Stimulated activated CD4-positive, alpha-beta T cell treated with anti-CD3 and anti-CD28 coated beads, Interleukin-4, amount 100 ng/mL, for 24 hours (primary cell): ENCODE results near the gene ACSL5.
"Not testable (repeated sequence)": the region's sequence is repeated elsewhere in the genome, so short reads cannot be mapped to it uniquely, and the experiment has no call there.

Source experiments
- DNase-seq: peaks from one replicate; pipeline ENCODE4 v3.0.0-alpha.2; 2020

ACSL5 gene

DNA sequence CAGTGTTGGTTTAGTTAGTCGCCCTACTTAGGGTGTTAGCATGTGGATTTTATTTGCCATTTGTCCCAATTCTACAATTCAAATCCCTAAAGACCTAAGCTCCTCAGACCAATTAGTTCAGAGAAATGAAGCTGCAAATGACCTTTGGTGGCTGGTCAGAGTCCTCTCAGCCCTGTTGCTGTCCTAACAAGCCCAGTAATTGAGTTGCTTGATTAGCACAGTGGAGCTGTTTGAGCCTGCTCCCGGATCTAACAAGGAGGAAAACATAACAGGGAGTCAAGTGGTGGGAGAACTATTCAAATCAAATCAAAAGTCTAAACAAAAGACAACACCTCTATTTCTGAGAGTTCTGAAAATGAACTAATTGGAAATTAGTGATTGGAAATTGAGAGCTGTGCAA is 50.7 kb downstream of the ACSL5 start:
- DNase-seq: no peak

DNA sequence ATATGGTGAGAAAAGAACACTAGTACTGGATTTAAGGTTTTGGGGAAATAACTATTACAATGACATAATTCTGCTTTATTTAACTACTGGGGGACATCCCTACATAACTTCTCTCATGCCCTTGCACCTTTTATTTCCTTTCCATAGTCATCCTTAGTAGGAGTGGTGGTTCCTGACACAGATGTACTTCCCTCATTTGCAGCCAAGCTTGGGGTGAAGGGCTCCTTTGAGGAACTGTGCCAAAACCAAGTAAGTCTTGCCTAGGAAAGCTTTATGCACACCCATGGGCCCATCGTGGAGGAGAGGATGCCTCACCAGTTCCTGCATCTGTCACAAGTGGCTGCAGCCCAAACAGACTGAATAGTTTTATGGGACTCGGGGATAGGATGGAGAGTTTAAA is 52.2 kb downstream of the ACSL5 start:
- DNase-seq: no peak

DNA sequence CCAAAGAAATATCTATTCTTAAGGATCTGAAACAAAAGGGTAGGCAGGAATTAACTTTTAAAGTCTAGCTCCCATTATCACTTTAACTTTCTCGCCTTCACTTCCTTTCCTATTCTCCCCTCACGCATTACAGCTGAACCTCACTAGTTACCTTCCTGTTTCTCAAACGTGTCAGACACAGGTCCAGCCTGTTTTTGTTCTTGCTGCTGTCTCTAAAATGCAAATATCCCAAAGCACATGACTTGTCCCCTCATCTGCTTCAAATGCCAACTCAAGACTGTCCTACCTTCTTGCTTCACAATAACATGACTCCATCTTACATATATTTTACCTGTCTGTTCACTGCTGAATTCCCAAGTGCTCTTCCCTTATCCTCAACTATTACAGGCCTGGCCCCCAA is 55.2 kb downstream of the ACSL5 start:
- DNase-seq: no peak

DNA sequence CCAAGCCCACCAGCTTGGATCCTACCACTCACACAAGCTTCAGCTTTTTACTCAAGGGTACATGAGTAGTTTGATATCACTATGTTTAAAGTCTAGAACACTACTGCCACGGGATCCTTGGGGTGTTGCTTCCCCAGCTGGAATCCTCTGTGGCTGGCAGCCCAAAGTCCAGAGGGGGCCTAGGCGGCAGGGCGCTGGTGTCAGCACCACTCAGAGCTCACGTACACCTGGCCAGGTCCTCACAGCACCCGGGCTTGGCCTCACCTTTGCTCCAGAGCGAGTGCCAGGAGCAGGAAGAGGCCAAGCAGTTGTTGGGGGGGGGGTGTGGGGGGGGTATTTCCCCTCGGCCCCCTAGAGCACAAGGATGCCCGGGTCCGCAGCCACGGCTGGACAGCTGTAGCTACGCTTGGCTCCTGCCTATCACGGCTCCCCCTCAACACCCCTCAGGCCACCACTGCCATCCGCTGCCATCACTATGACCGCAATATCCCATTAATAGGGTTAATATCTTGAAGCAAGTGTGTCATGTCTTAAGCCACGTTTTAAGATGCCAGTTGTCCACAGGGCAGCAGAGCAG is 55.8 kb downstream of the ACSL5 start:
- no peak for DNase-seq

DNA sequence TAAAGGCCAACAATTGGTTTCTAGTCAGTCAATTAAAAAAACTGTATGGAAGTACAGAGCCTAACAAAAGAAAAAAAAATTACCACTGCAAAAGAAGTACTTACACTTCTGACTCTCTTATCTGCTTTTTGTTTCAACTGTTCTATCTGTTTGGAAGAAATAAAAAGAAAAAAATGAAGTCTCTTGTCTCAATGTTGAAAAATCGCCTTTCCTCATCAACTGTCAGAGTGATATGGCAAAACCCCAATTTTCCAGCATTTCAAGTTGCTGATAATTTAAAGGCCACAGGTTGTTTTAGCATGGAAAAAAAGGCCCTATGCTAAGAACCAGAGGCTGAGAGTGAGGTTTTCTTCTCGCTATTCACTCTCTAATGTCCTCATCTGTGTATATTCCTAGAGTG is 59.2 kb downstream of the ACSL5 start:
- no peak for DNase-seq

DNA sequence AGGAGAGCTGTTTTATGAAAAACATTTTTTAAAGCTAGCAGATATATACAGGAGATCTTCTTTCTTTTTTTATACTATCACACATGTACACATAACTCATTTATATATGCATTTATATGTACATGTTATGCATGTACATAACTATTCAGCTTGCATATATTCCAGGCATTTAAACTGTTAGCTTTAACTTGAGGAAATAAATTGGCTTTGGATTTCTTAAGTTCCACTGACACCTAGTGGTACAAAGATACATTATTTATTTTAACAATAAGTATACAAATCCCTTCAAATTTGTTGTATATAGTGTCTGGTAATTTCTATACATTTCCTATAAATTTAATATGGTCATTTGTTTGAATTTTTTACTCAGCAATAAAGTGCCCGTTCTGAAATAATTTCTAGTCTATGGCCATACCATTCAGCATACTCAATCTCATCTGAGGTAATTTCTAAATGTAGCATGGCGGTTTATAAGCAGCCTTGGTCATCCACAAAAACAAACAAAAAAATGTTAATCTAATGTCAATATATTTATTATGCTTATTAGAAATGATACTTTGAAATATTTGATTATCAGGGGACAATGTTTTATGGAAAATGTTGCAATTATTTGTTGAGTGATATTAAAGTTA is 61.2 kb downstream of the ACSL5 start:
- no peak for DNase-seq

DNA sequence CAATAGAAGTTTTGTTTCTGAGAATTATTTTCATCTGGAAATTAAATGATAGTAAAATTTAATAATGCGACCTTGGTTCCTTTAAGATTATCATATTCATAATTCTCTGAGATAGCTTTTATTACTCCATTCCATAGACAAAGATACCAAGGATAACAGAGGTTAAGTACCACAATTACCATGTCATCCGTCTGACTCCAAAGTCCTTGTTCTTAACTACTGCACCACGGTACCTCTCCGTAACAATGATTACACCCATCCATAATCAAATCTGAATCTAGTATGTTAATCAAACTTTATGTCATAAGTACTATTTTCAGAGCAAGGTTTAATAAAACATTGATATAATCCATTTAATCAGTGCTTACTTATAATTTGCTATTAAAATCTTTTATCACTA is 64.4 kb downstream of the ACSL5 start:
- no peak for DNase-seq

DNA sequence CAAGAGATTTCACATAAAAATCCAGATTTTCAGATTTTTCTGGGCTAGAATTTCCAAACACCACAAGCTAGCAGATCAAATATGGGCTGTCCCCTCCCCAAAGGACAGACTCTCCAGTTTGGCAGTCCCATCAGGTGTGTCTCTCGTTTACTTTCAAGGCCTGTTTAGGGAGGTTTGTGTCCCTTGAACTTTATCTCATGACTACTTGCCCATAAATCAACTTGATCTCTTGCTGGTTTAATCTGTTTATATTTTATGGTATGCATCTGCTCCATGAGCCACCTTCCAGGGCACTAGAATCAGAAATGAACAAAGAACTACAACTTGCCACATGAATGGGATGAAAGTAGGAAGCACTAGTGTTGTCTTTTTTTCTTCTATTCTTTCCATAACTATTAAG is 67.6 kb downstream of the ACSL5 start:
- DNase-seq: no peak

DNA sequence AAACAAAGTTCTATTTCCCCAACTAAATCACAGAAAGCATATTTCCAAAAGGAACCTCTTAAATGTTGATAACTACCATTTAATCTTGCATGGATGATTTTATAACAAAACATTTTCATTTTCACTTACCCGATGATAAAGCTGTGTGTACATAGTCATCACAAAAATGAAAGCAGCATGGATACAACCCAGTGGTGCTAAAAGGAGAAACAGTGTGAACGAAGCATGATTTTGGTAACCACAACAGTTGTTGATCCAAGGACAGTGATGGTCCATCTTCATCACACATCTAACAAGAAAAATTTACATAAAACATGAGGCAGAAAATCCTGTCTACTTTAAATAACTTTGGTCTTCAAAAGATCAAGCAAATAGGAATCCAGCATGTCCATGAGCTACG is 68.1 kb downstream of the ACSL5 start:
- DNase-seq: no peak

DNA sequence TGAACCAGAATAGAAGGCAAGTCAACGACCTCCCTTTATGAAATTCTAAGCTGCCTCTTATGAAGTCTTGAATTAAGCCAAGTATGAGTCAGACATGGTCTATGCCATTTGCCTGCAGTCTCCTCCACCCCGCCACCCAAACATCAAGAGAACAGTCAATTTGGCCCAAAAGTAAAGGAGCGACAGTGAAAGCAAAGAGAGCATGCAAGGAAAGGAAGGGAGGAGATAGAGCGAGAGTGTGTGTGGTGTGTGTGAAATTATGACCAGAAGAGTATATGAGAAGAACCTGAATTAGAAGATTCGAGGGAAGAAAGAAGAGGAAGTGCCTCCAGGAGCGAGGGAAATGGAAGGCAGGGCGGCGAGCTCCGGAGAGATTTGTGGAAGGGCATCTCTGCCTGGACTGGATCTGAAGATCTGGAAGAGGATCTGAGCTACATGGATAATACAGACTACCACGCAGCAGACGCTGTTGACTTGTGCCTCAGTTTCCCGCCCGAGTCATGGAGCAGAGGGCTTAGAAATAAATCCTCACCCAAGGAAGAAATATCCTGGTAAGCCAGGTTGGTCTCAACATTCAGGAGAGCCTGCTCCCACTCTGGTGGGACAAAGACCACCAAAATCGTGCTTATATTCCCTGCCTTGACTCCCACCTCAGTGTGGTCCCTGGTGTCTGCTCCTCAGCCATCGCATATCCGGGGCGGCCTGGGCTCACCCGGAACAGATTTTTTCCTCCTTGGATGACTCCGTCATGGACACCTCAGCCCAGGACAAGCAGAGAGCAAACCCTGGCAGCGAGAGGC is 72.3 kb downstream of the ACSL5 start:
- no peak for DNase-seq

DNA sequence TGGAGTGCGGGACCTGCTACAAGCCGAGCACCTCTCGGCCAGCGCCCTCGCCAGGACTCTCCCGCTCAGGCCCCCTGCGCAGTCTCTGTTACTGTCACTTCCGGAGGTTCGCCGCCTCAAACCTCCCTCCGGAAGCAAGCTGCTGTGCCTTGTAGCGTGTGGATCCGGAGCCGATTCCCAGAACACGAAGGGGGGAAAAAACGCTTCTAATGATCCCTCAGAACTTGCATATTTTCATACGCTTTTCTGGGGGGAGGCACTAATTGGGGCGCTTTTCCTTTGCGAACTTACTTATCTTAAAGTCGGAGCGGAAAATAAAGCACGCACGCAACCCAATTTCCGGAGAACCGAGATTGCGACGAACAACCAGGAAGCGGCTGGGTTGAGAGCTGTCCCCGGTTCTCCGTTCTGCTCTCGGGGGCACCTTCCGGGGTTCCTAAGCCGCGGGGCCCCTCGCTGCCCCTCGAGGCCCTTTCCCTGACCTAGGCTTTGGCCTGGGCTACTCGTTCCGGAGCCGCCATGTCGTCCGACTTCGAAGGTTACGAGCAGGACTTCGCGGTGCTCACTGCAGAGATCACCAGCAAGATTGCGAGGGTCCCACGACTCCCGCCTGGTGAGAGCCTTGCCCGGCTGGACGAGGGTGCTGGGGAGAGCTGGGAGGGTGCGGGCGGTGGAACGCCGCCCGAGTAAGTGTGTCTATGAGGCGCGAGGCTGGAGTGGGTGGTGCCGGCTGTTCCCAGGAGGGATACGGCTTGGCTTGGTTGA is 73.1 kb downstream of the ACSL5 start, which contains the start of the genes VTI1A and ZDHHC6:
Gene VTI1A, plus strand, starts transcription at position 361 of the 765 bp plus-strand sequence. Its CDS starts 159 bp downstream, at position 520.
Gene ZDHHC6, minus strand, starts transcription at position 60 of the 765 bp plus-strand sequence. CDS start 1,478 bp downstream, outside the sequence.
- DNase-seq: peak; percentile 86

DNA sequence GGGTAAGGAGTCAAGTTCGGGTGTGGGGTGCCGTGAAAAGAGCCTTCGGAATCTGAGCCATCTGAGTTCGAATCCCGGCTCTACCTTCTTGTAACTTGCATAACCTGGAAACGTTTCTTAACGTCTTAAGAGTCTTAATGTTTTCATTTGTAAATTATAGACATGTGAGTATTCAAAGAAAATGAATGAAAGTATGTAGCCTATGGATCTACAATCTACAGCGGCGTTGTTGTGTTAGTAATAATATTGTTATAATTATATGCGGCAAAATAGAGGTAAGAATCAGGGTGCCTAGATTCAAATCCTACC is 73.7 kb downstream of the ACSL5 start:
- DNase-seq: no peak

DNA sequence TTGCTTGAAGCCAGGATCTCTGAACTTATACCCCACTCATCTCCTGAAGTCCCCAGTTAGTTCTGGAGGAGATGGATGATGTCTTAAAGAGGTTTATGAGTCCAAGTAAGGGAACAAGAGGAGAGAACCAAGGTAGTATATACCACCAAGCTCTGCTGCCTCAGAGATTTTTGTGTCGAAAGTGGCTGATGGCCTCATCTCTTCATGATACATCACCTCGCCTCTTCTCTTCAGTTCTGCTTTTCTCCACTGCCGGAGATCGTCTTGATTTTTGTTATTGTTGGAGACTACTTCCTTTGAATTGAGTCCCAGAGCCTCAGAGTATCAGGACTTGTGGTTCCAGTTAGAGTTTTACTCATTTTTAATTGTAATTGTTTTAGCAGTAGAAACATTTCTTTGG is 75.0 kb downstream of the ACSL5 start:
- no peak for DNase-seq

DNA sequence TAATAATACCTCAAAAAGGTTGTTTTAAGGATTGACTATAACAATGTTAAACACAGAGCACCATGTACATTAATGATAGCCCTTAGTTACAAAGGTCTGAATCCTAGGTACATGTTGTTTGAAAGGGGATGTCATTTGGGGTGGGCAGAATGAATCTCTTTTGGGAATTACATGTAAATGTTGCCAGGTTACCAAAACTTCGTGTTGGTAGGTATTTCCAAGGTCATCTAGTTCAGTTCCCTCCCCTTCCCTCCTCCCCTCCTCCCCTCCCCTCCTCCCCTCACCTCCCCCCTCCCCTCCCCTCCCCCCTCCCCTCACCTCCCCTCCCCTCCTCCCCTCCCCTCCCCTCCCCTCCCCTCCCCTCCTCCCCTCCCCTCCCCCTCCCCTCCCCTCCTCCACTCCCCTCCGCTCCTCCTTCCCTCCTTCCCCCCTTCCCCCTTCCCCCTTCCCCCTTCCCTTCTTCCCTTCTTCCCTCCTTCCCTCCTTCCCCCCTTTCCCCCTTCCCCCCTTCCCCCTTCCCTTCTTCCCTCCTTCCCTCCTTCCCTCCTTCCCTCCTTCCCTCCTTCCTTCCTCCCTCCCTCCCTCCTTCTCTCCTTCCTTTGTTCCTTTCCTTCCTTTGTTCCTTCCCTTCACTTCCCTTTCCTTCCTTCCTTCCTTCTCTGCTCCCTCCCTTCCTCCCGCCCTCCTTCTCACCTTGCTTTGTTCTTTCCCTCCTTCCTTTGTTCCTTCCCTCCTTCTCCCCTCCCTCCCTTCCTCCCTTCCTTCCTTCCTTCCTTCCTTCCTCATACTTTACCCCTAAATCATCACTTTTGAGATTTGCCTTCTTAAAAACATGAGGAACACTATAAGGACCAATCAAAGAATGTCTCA is 81.2 kb downstream of the ACSL5 start:
- DNase-seq: no peak

DNA sequence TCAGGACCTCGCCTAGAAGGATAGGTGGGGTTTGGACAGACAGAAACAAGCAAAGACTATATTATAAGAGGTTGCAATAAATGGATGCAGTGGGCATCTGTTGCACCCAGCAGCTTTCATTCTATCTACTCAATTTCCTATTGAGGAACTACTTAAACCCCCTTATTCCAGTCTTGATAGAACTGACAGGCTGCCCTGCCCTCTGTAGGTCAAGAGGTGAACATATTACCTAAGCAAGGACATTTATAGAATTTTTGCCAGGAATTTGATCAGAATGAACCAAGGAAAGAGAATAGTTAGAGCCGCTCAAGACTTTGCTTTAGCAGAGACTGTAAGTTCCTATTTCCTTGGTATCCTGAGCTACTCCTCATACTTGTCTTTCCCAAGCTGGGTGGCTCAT is 82.6 kb downstream of the ACSL5 start:
- DNase-seq: no peak

DNA sequence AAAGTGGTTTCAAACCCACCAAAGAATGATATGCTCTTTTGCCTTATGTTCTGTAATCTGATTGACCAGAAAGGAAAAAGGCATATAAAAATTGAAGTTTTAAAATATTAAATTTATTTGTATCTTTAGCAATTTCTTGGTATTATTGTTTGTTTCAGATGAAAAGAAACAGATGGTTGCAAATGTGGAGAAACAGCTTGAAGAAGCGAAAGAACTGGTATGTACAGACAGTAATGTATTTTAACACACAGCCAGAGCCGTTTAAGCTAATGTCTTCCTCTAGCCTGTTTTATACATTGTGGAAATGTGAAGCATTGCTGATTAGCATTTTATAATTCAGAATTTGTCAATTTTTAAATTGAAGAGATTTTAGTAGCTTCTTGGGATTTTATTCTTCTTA is 86.5 kb downstream of the ACSL5 start:
- no peak for DNase-seq

DNA sequence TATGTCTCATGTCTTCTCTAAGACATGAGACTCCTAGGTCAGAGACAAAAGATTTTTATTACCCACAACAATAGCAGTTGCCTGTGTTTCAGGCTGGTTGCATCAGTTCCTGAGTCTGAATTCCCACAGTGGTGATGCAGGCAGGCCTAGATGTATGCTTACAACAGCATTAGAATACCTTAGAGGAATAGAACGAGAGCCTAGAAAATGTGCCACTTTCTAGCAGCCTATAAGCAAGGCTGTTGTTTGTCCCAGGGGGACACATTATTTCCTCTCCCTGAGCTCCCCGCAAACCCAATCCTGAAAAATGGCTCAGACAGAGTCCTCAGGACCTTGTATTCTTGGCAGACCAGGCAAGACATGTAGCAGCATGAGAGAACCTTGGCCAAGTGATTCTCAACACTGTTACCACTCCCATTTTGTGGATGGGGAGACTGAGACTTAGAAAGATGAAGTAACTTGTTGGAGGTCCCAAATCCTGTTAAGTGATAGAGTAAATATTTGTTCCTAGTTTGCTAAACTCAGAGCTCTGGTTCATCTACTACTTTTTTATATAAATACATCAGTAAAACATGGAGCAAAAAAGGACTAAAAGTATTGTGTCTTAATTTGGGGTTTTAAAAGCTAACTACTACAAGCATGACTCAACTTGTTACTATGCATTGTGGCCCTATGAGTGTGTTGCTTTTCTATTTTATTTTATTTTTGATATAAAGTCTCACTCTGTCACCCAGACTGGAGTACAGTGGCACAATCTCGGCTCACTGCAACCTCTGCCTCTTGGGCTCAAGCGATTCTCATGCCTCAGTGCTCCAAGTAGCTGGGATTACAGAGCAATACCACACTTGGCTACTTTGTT is 87.3 kb downstream of the ACSL5 start:
- peak; percentile 50 for DNase-seq

DNA sequence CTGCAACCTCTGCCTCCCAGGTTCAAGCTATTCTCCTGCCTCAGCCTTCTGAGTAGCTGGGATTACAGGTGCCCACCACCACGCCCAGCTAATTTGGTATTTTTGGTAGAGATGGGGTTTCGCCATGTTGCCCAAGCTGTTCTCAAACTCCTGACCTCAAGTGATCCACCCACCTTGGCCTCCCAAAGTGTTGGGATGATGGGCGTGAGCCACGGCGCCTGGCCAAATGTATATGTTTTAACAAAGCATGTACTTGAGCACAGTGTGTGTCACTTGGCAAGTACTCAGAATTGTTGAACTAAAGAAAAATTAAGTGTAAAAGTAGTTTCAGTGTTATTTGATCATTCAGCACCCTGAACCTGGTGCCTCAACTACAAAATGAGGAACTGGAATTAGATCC is 90.2 kb downstream of the ACSL5 start:
- DNase-seq: not testable (repeated sequence)

DNA sequence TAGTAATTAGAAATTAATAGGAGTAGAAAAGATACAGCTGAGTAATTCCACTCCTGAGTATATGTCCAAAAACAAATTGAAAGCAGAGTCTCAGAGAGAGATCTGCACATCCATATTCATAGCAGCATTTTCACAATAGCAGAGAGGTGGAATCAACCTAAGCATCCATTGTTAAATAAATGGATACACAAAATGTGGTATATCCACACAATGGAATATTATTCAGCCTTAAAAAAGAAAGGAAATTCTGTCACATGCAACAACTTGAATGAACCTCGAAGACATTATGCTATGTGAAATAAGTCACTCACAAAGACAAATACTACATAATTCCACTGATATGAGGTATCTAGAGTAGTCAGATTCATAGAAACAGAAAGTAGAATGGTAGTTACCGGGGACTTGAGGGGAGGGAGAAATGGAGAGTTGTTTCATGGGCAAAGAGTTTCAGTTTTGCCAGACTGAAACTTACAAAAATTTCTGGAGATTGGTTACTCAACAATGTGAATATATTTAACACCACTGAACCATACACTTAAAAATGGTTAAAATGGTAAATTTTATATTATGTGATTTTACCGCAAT is 91.5 kb downstream of the ACSL5 start:
- no peak for DNase-seq

DNA sequence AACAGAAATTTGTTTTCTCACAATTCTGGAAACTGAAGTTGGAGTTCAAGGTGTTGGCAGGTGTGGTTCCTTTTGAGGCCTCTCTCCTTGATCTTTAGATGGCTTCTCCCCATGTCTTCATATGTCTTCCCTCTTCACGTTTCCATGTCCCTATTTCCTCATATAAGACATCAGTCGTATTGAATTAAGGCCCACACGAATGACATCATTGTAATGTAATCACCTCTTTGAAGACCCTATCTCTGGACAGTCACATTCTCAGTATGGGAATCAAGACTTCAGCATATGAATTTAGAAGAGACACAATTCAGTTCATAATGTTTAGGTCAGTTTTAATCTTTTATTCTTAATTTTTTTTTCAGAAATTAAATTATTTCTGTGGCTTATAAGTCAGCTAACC is 92.9 kb downstream of the ACSL5 start:
- DNase-seq: no peak

DNA sequence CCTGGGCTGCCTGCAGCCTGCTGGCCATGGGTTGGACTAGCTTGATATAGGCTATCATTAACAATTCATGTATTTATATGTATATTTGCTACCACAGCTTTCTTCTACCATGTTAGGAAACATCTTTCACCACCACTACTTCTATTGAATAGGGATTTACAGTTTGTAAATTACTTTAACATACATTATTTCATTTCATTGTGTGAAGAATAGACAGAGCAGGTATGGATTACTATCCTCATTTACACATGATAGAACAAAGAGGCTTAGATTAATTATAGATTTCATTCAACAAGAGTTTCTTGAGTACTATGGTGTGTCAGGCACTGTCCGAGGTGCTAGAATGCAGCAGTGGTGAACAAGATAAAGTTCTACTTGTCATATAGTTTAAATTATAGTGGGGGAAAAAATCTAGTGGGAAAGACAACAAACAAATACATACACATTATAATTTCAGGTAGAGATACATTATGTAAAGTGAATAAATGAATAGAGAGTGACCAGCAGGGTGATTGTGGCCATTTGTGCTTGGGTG is 93.7 kb downstream of the ACSL5 start:
- DNase-seq: no peak
